Endodermal cell (in vitro differentiated cells): ENCODE data around the gene CEBPG. TPM values are rescaled to one million over a fixed set of nuclear protein-coding genes. Genes with fewer than 3 reads are reported as not detected.

Experiments
- DNase-seq: peaks from one replicate; pipeline ENCODE4 v3.0.0-alpha.2; 2017
- H3K27ac ChIP-seq: 2 replicates; pipeline ENCODE4 v1.5.1; 2013; ENCODE audit warnings: mild to moderate bottlenecking, low read depth, low read length, moderate library complexity
- H3K27me3 ChIP-seq: 2 replicates; pipeline ENCODE4 v1.6.1; 2013; ENCODE audit warnings: mild to moderate bottlenecking, low read length, moderate library complexity; ENCODE audit not compliant: insufficient read depth, control insufficient read depth, poor library complexity, severe bottlenecking
- H3K36me3 ChIP-seq: 2 replicates; pipeline ENCODE4 v1.7.0; 2013; ENCODE audit warnings: mild to moderate bottlenecking, low read length, moderate library complexity; ENCODE audit not compliant: control insufficient read depth, insufficient read depth
- H3K4me1 ChIP-seq: one replicate; pipeline ENCODE4 v1.7.0; 2013; ENCODE audit warnings: low read length; ENCODE audit not compliant: control insufficient read depth, insufficient read depth
- H3K4me3 ChIP-seq: 2 replicates; pipeline ENCODE4 v1.5.1; 2013; ENCODE audit warnings: mild to moderate bottlenecking, low read length, moderate library complexity
- H3K9ac ChIP-seq: 2 replicates; pipeline ENCODE4 v1.6.1; 2013; ENCODE audit warnings: mild to moderate bottlenecking, low read length, moderate library complexity; ENCODE audit not compliant: poor library complexity, severe bottlenecking; ENCODE audit errors: extremely low read depth
- H3K9me3 ChIP-seq: 2 replicates; pipeline ENCODE4 v1.6.1; 2013; ENCODE audit warnings: mild to moderate bottlenecking, low read length, moderate library complexity; ENCODE audit not compliant: control insufficient read depth
- H3K27ac Mint-ChIP-seq: 2 replicates; pipeline ENCODE4 v1.8.0; 2020; ENCODE audit warnings: mixed read lengths
- H3K27me3 Mint-ChIP-seq: 2 replicates; pipeline ENCODE4 v1.8.0; 2021; ENCODE audit warnings: mild to moderate bottlenecking, mixed read lengths; ENCODE audit not compliant: insufficient read depth
- H3K36me3 Mint-ChIP-seq: 2 replicates; pipeline ENCODE4 v1.8.0; 2020; ENCODE audit warnings: low read depth, mixed read lengths
- H3K4me1 Mint-ChIP-seq: 2 replicates; pipeline ENCODE4 v1.8.0; 2020; ENCODE audit warnings: mixed read lengths
- H3K4me3 Mint-ChIP-seq: 2 replicates; pipeline ENCODE4 v1.8.0; 2020; ENCODE audit warnings: mild to moderate bottlenecking, moderate library complexity, mixed read lengths
- H3K9me3 Mint-ChIP-seq: 2 replicates; pipeline ENCODE4 v1.8.0; 2020; ENCODE audit warnings: mild to moderate bottlenecking, mixed read lengths
- WGBS, 2 experiments: methylation state at CpG; one replicate each; pipeline versions ENCODE4 v1.1.5 to v1.1.7; 2013; ENCODE audit warnings: missing lambda C conversion rate in 2 of 2, mixed read lengths in 1 of 2; ENCODE audit not compliant: insufficient coverage in 1 of 2, insufficient read length in 1 of 2; 5-methylcytosine and 5-hydroxymethylcytosine counted together
- total RNA-seq, 2 donors: library from RNA; stranded (reverse); fragmentation: NEBNext Ultra II Directional in 1 of 2; extraction: Animal tissue kit (Norgen Biotek cat#: 25700) in 1 of 2; gene quantifications; 2 replicates in 1 of 2; 3 replicates in 1 of 2; pipeline ENCODE4 v1.2.1, GENCODE V29; 2021
- TF ChIP-seq, protein P1 (sequence below): fragments of 200-600 bp; sonication (generic); conservative IDR thresholded peaks from 2 replicates; pipeline ENCODE4 v1.5.0; 2021; ENCODE audit warnings: antibody characterized with exemption, mild to moderate bottlenecking

The CEBPG gene
- total RNA-seq, 2 donors from 2014 or later, result 31.9 to 33.8 TPM

GRCh38 chr19:33390908-33391630, 17.6 kb downstream of the CEBPG start:
- Mint-ChIP-seq H3K4me3 (no peak overlapping the region), H3K9me3 (no peaks in the 10 kb centered on the region), H3K27ac (no peak overlapping the region), H3K36me3 (peaks cover 8% of the 10 kb centered on the region), H3K27me3 (no peaks in the 10 kb centered on the region), H3K4me1 (peaks cover 5% of the 10 kb centered on the region)
- Histone ChIP-seq H3K9me3 (no peaks in the 10 kb centered on the region), H3K27me3 (no peaks in the 10 kb centered on the region), H3K36me3 (peaks cover 9% of the 10 kb centered on the region), H3K4me3 (no peak overlapping the region), H3K27ac (no peak overlapping the region), H3K9ac (no peak overlapping the region), H3K4me1 (no peaks in the 10 kb centered on the region)
- TF ChIP-seq, protein P1, sequence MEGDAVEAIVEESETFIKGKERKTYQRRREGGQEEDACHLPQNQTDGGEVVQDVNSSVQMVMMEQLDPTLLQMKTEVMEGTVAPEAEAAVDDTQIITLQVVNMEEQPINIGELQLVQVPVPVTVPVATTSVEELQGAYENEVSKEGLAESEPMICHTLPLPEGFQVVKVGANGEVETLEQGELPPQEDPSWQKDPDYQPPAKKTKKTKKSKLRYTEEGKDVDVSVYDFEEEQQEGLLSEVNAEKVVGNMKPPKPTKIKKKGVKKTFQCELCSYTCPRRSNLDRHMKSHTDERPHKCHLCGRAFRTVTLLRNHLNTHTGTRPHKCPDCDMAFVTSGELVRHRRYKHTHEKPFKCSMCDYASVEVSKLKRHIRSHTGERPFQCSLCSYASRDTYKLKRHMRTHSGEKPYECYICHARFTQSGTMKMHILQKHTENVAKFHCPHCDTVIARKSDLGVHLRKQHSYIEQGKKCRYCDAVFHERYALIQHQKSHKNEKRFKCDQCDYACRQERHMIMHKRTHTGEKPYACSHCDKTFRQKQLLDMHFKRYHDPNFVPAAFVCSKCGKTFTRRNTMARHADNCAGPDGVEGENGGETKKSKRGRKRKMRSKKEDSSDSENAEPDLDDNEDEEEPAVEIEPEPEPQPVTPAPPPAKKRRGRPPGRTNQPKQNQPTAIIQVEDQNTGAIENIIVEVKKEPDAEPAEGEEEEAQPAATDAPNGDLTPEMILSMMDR, result no peak
- WGBS, 2 experiments, result 94 to 95% methylated on average over 20 to 24 of the region's 24 CpGs
- DNase-seq, result no peak

- Histone ChIP-seq H3K27me3 (no peaks in the 10 kb centered on the region), H3K9ac (no peak overlapping the region), H3K4me3 (no peak overlapping the region), H3K27ac (no peak overlapping the region), H3K36me3 (peaks cover 5% of the 10 kb centered on the region), H3K4me1 (peaks cover under 1% of the 10 kb centered on the region), H3K9me3 (no peaks in the 10 kb centered on the region)
- Mint-ChIP-seq H3K36me3 (peaks cover 7% of the 10 kb centered on the region), H3K4me3 (no peak overlapping the region), H3K27me3 (no peaks in the 10 kb centered on the region), H3K27ac (no peak overlapping the region), H3K9me3 (no peaks in the 10 kb centered on the region), H3K4me1 (peaks cover 5% of the 10 kb centered on the region)
- TF ChIP-seq, protein P1, result peak; percentile 50
- DNase-seq, result no peak
- WGBS, 2 experiments, result 86 to 94% methylated on average over 10 to 12 of the region's 12 CpGs
Observed at GRCh38 chr19:33391631-33392249, 18.2 kb downstream of the CEBPG start.

GRCh38 chr19:33392341-33393285, 19.1 kb downstream of the CEBPG start:
- Mint-ChIP-seq H3K9me3 (no peaks in the 10 kb centered on the region), H3K27me3 (no peaks in the 10 kb centered on the region), H3K4me3 (no peak overlapping the region), H3K27ac (no peak overlapping the region), H3K36me3 (no peaks in the 10 kb centered on the region), H3K4me1 (peaks cover 5% of the 10 kb centered on the region)
- Histone ChIP-seq H3K9ac (no peak overlapping the region), H3K4me1 (peaks cover 4% of the 10 kb centered on the region), H3K27ac (no peak overlapping the region), H3K9me3 (no peaks in the 10 kb centered on the region), H3K36me3 (no peaks in the 10 kb centered on the region), H3K4me3 (no peak overlapping the region), H3K27me3 (no peaks in the 10 kb centered on the region)
- no peak for DNase-seq
- 85 to 90% methylated on average over 9 to 38 of the region's 39 CpGs for WGBS, 2 experiments
- TF ChIP-seq, protein P1, result no peak
